ES-I3 (cell line): ENCODE results near the gene CDH13.

Experiments
- H3K36me3 ChIP-seq: 2 replicates; pipeline ENCODE4 v1.6.1; 2013; ENCODE audit warnings: mild to moderate bottlenecking, low read length, control low read depth, moderate library complexity; ENCODE audit not compliant: insufficient read depth
- H3K4me1 ChIP-seq: 2 replicates; pipeline ENCODE4 v1.6.1; 2013; ENCODE audit warnings: mild to moderate bottlenecking, control low read depth, low read length; ENCODE audit not compliant: insufficient read depth
- H3K9ac ChIP-seq: 2 replicates; pipeline ENCODE4 v1.6.1; 2013; ENCODE audit warnings: low read depth, mild to moderate bottlenecking, low read length, moderate library complexity
- H3K9me3 ChIP-seq: 2 replicates; pipeline ENCODE4 v1.6.1; 2013; ENCODE audit warnings: mild to moderate bottlenecking, low read length, moderate library complexity; ENCODE audit not compliant: control insufficient read depth, insufficient read depth

Gene CDH13

GRCh38 chr16:83720213-83720612 is 1093.4 kb downstream of the CDH13 start:
- 0 out of 2 replicates have a peak, but pooled peaks cover 8% of the 10 kb centered on the region for H3K4me1 ChIP-seq
- no peaks in the 10 kb centered on the region for H3K9me3 ChIP-seq
- no peak overlapping the region for H3K9ac ChIP-seq
- no peaks in the 10 kb centered on the region for H3K36me3 ChIP-seq

GRCh38 chr16:83720981-83721380 is 1094.2 kb downstream of the CDH13 start:
- Histone ChIP-seq H3K4me1 (0 out of 2 replicates have a peak, but pooled peaks cover 6% of the 10 kb centered on the region), H3K9me3 (no peaks in the 10 kb centered on the region), H3K36me3 (no peaks in the 10 kb centered on the region), H3K9ac (no peak overlapping the region)

DNA sequence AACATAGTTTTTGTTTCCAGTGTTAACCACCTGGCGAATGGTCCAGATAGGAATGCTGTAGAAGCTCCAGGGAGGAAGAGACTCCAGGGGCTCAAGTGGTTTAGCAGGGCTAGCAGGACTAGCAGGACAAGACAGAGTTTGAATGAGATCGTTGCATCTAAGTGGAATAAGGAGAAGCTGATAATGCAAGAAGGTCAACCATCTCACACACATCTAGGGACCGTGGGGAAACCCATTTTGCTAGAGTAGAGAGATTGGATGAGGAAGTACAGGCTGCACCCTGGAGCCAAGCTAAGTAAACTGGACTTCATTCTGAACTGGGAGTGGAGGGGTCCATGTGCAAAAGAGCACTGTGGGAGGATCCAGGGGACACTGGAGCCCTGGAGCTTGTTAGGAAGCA is 1094.9 kb downstream of the CDH13 start:
- no peaks in the 10 kb centered on the region for H3K36me3 ChIP-seq
- no peak overlapping the region for H3K9ac ChIP-seq
- H3K4me1 ChIP-seq, result 0 out of 2 replicates have a peak, but pooled peaks cover 6% of the 10 kb centered on the region
- H3K9me3 ChIP-seq, result no peaks in the 10 kb centered on the region

GRCh38 chr16:83722456-83723183 is 1095.9 kb downstream of the CDH13 start:
- Histone ChIP-seq H3K9ac (no peak overlapping the region), H3K4me1 (0 out of 2 replicates have a peak, but pooled peaks cover 4% of the 10 kb centered on the region), H3K9me3 (no peaks in the 10 kb centered on the region), H3K36me3 (no peaks in the 10 kb centered on the region)

DNA sequence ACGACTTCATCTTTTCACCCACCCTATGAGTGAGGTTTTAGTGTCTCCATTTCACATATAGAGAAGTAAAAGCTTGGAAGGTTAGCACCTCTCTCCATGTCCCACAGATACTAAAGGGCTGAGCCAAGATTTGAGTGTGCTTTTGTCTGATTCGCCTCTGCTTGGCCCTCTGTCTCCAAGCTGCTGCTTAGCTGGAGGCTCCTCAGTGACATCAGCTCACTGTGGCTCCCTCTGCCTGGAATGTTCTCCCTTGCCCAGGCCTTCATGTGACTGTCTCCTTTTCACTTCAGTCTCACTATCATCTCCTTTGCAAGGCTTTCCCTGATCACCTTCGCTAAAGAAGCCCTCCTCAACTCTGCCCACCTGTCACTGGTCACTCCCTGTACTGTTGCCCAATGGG is 1096.5 kb downstream of the CDH13 start:
- no peaks in the 10 kb centered on the region for H3K36me3 ChIP-seq
- H3K4me1 ChIP-seq, result no peaks in the 10 kb centered on the region
- H3K9ac ChIP-seq, result no peak overlapping the region
- H3K9me3 ChIP-seq, result no peaks in the 10 kb centered on the region

DNA sequence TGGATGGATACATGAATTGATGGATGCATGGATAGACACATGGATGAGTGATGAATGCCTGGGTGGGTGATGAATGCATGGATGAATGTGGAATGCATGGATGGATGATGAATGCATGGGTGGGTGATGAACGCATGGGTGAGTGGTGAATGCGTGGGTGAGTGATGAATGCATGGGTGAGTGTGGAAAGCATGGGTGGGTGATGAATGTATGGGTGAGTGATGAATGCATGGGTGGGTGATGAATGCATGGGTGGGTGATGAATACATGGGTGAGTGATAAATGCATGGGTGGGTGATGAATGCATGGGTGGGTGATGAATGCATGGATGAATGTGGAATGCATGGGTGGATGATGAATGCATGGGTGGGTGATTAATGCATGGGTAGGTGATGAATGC is 1097.1 kb downstream of the CDH13 start:
- Histone ChIP-seq H3K4me1 (no peaks in the 10 kb centered on the region), H3K9ac (no peak overlapping the region), H3K36me3 (no peaks in the 10 kb centered on the region), H3K9me3 (no peaks in the 10 kb centered on the region)

DNA sequence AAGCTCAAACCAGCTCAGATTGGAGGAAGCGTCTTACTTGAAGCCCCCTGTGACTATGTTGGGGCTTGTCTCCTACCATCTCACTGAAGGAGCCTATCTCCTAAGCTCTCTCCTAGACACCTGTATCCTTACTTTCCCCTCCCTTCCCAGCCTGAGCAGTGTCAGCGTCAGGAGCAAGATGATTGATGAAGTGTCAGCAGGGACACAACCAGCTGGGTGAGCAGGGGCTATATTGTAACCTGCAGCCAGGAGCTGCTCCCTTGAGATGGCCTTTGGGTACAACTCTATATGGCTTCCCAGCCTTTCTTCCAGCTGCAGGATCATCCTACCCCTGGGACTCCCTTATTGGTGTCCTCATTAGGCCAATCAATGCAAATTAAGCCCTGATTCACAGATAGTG is 1097.8 kb downstream of the CDH13 start:
- Histone ChIP-seq H3K4me1 (no peaks in the 10 kb centered on the region), H3K36me3 (no peaks in the 10 kb centered on the region), H3K9ac (no peak overlapping the region), H3K9me3 (no peaks in the 10 kb centered on the region)

DNA sequence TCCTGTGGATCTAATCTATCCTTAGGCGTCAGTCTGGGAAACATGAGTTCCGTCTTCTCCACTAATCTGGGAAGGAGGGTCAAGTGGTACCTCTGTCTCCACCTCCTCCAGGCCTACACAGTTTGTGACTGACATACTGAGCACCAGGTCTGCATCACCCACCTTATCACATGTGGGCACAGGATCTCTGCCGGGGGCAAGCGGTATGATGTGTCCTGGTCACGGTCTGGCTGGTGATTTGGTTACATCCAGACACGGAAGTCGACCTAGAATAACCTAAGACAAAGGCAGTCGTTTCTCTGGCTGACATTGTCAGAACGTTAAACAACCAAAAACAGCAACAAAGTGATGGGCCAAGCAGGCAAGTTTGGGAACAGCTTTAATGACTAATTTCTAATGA is 1098.5 kb downstream of the CDH13 start:
- H3K9me3 ChIP-seq, result no peaks in the 10 kb centered on the region
- H3K9ac ChIP-seq, result no peak overlapping the region
- no peaks in the 10 kb centered on the region for H3K36me3 ChIP-seq
- no peaks in the 10 kb centered on the region for H3K4me1 ChIP-seq

GRCh38 chr16:83727018-83727417 is 1100.2 kb downstream of the CDH13 start:
- Histone ChIP-seq H3K4me1 (no peaks in the 10 kb centered on the region), H3K9me3 (no peaks in the 10 kb centered on the region), H3K9ac (no peak overlapping the region), H3K36me3 (no peaks in the 10 kb centered on the region)

DNA sequence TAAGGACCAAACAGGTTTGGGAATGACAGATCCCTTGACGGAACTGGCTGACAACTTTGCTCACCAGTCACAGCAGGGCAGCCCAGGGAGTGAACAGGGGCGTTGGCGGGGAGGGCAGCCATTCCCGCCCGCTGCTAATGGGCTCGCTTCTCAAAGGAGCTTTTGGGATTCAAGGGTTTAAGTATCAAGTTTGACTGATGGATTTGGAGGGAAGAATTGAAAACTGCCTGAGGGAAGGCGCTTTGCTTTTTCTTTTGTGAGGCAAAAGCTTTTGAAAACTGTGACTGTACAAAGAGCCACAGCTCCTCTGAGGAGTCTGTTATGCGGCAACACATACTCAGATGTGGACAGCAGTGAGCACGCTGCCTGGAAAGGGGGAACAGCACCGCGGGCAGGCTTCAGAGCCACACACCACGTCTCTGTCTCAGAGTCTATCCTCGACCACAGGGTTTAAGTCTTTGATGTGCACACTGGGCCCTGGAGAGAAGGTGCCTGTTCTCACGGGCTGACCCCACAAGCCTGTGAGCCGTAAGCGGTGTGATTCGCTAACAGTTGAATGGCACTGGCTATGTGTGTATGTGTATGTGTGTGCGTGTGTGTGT is 1101.1 kb downstream of the CDH13 start:
- H3K9ac ChIP-seq, result no peak overlapping the region
- H3K4me1 ChIP-seq, result no peaks in the 10 kb centered on the region
- H3K9me3 ChIP-seq, result no peaks in the 10 kb centered on the region
- no peaks in the 10 kb centered on the region for H3K36me3 ChIP-seq

GRCh38 chr16:83728492-83728891 is 1101.7 kb downstream of the CDH13 start:
- H3K4me1 ChIP-seq, result no peaks in the 10 kb centered on the region
- no peaks in the 10 kb centered on the region for H3K9me3 ChIP-seq
- H3K9ac ChIP-seq, result no peak overlapping the region
- no peaks in the 10 kb centered on the region for H3K36me3 ChIP-seq

- Histone ChIP-seq H3K36me3 (no peaks in the 10 kb centered on the region), H3K4me1 (no peaks in the 10 kb centered on the region), H3K9ac (no peak overlapping the region), H3K9me3 (peaks cover 7% of the 10 kb centered on the region)
These were observed 1104.0 kb downstream of the CDH13 start for GRCh38 chr16:83730812-83731211.

GRCh38 chr16:83732536-83732935 is 1105.8 kb downstream of the CDH13 start:
- Histone ChIP-seq H3K9me3 (peaks cover 7% of the 10 kb centered on the region), H3K9ac (no peak overlapping the region), H3K4me1 (no peaks in the 10 kb centered on the region), H3K36me3 (no peaks in the 10 kb centered on the region)

- Histone ChIP-seq H3K36me3 (no peaks in the 10 kb centered on the region), H3K9ac (no peak overlapping the region), H3K4me1 (no peaks in the 10 kb centered on the region), H3K9me3 (peaks cover 7% of the 10 kb centered on the region)
These were observed 1106.5 kb downstream of the CDH13 start for GRCh38 chr16:83733301-83733700.

- no peaks in the 10 kb centered on the region for H3K4me1 ChIP-seq
- no peaks in the 10 kb centered on the region for H3K36me3 ChIP-seq
- H3K9ac ChIP-seq, result no peak overlapping the region
- H3K9me3 ChIP-seq, result peaks cover 7% of the 10 kb centered on the region
These were observed 1107.4 kb downstream of the CDH13 start for GRCh38 chr16:83734136-83734535.
